HL-60 (cell line): ENCODE data around the gene ABCA7.

Source experiments
- CTCF ChIP-seq: IDR thresholded peaks from one replicate; pipeline ENCODE4 v1.5.1; 2011; ENCODE audit warnings: low read length, control low read depth, inconsistent platforms; ENCODE audit not compliant: insufficient read depth
- GABPA ChIP-seq: IDR thresholded peaks from 2 replicates; pipeline ENCODE4 v1.6.1; 2012; ENCODE audit warnings: low read depth
- POLR2AphosphoS5 ChIP-seq: IDR thresholded peaks from 2 replicates; pipeline ENCODE4 v1.6.1; 2012; ENCODE audit warnings: low read depth
- REST ChIP-seq: IDR thresholded peaks from 2 replicates; pipeline ENCODE4 v1.6.1; 2012; ENCODE audit warnings: low read depth; ENCODE audit not compliant: insufficient replicate concordance

GRCh38 chr19:1061987-1062386, 22.1 kb downstream of the ABCA7 start:
- TF ChIP-seq CTCF (no peak), REST (no peak), GABPA (no peak), POLR2AphosphoS5 (no peak)
